Measurements from ENCODE around the gene GOLGA6L1. TPM values are rescaled to one million over a fixed set of nuclear protein-coding genes. Genes with fewer than 3 reads are reported as not detected.
"Not testable (repeated sequence)": the region's sequence is repeated elsewhere in the genome, so short reads cannot be mapped to it uniquely, and the experiment has no call there.

The GOLGA6L1 gene
- not detected for total RNA-seq

GRCh38 chr15:23136722-23137121 is at the start of gene GOLGA6L1:
TSS of gene GOLGA6L1 (minus strand) at chr15:23136822. CDS start at chr15:23136731, 91 bp downstream.
- ATAC-seq; H3K4me3 Mint-ChIP-seq; H3K36me3 Mint-ChIP-seq (ENCODE audit: insufficient read depth); DNase-seq; H3K4me1 Mint-ChIP-seq (ENCODE audit: low read depth); H3K9me3 Mint-ChIP-seq; H3K27me3 Mint-ChIP-seq (ENCODE audit: low read depth): not testable (repeated sequence)

- not testable (repeated sequence) for H3K27me3 Mint-ChIP-seq (ENCODE audit: low read depth); H3K4me1 Mint-ChIP-seq (ENCODE audit: low read depth); DNase-seq; ATAC-seq; H3K36me3 Mint-ChIP-seq (ENCODE audit: insufficient read depth); H3K4me3 Mint-ChIP-seq; H3K9me3 Mint-ChIP-seq
These were observed 44.6 kb upstream of the GOLGA6L1 start for GRCh38 chr15:23181201-23181600.

- not testable (repeated sequence) for ATAC-seq; H3K9me3 Mint-ChIP-seq; H3K4me3 Mint-ChIP-seq; H3K36me3 Mint-ChIP-seq (ENCODE audit: insufficient read depth); H3K27me3 Mint-ChIP-seq (ENCODE audit: low read depth); H3K4me1 Mint-ChIP-seq (ENCODE audit: low read depth); DNase-seq
These were observed 43.9 kb upstream of the GOLGA6L1 start for GRCh38 chr15:23180547-23180927.

GRCh38 chr15:23179768-23180546 is 43.3 kb upstream of the GOLGA6L1 start:
- H3K4me3 Mint-ChIP-seq; H3K9me3 Mint-ChIP-seq; H3K4me1 Mint-ChIP-seq (ENCODE audit: low read depth); H3K27me3 Mint-ChIP-seq (ENCODE audit: low read depth); H3K36me3 Mint-ChIP-seq (ENCODE audit: insufficient read depth); DNase-seq: not testable (repeated sequence)
- peak in 1 of 2 donors; percentile 28 for ATAC-seq

GRCh38 chr15:23176683-23177082 is 40.1 kb upstream of the GOLGA6L1 start:
- not testable (repeated sequence) for H3K9me3 Mint-ChIP-seq; DNase-seq; ATAC-seq; H3K4me3 Mint-ChIP-seq; H3K27me3 Mint-ChIP-seq (ENCODE audit: low read depth); H3K4me1 Mint-ChIP-seq (ENCODE audit: low read depth); H3K36me3 Mint-ChIP-seq (ENCODE audit: insufficient read depth)

GRCh38 chr15:23175606-23176005 is 39.0 kb upstream of the GOLGA6L1 start:
- not testable (repeated sequence) for H3K9me3 Mint-ChIP-seq; H3K4me1 Mint-ChIP-seq (ENCODE audit: low read depth)

GRCh38 chr15:23174609-23175140 is 38.1 kb upstream of the GOLGA6L1 start:
- not testable (repeated sequence) for DNase-seq; H3K36me3 Mint-ChIP-seq (ENCODE audit: insufficient read depth); H3K27me3 Mint-ChIP-seq (ENCODE audit: low read depth); H3K9me3 Mint-ChIP-seq; H3K4me3 Mint-ChIP-seq; ATAC-seq; H3K4me1 Mint-ChIP-seq (ENCODE audit: low read depth)

More at GRCh38 chr15:23175606-23176005, 39.0 kb upstream of the GOLGA6L1 start:
- not testable (repeated sequence) for DNase-seq; H3K27me3 Mint-ChIP-seq (ENCODE audit: low read depth); ATAC-seq; H3K4me3 Mint-ChIP-seq; H3K36me3 Mint-ChIP-seq (ENCODE audit: insufficient read depth)

GRCh38 chr15:23132787-23133186 is 3.8 kb downstream of the GOLGA6L1 start:
- not testable (repeated sequence) for H3K4me1 Mint-ChIP-seq (ENCODE audit: low read depth)

GRCh38 chr15:23118208-23118607 is 18.4 kb downstream of the GOLGA6L1 start:
- H3K36me3 Mint-ChIP-seq (ENCODE audit: insufficient read depth), result no peaks in the 10 kb centered on the region
- peaks cover 17% of the 10 kb centered on the region for H3K27me3 Mint-ChIP-seq (ENCODE audit: low read depth)
- ATAC-seq (no peak), DNase-seq (no peak)
- no peaks in the 10 kb centered on the region for H3K4me1 Mint-ChIP-seq (ENCODE audit: low read depth)
- H3K4me3 Mint-ChIP-seq, result no peak overlapping the region
- H3K9me3 Mint-ChIP-seq, result peaks cover 5% of the 10 kb centered on the region

More at GRCh38 chr15:23132787-23133186, 3.8 kb downstream of the GOLGA6L1 start:
- H3K27me3 Mint-ChIP-seq (ENCODE audit: low read depth); H3K9me3 Mint-ChIP-seq; H3K4me3 Mint-ChIP-seq; DNase-seq; ATAC-seq; H3K36me3 Mint-ChIP-seq (ENCODE audit: insufficient read depth): not testable (repeated sequence)

- Mint-ChIP-seq H3K4me3 (no peak overlapping the region), H3K4me1 (ENCODE audit: low read depth) (no peaks in the 10 kb centered on the region), H3K36me3 (ENCODE audit: insufficient read depth) (no peaks in the 10 kb centered on the region), H3K27me3 (ENCODE audit: low read depth) (no peaks in the 10 kb centered on the region), H3K9me3 (no peaks in the 10 kb centered on the region)
- DNase-seq, result no peak
- ATAC-seq, result no peak
These were observed 40.8 kb downstream of the GOLGA6L1 start for GRCh38 chr15:23095796-23096195.

GRCh38 chr15:23083115-23083514 is 53.5 kb downstream of the GOLGA6L1 start:
- no peak for ATAC-seq
- H3K4me1 Mint-ChIP-seq (ENCODE audit: low read depth), result no peaks in the 10 kb centered on the region
- H3K27me3 Mint-ChIP-seq (ENCODE audit: low read depth), result peaks cover 3% of the 10 kb centered on the region
- DNase-seq, result no peak
- H3K36me3 Mint-ChIP-seq (ENCODE audit: insufficient read depth), result no peaks in the 10 kb centered on the region
- H3K9me3 Mint-ChIP-seq, result no peaks in the 10 kb centered on the region
- H3K4me3 Mint-ChIP-seq, result no peak overlapping the region

GRCh38 chr15:23081996-23082737 is 54.5 kb downstream of the GOLGA6L1 start:
- H3K4me1 Mint-ChIP-seq (ENCODE audit: low read depth); ATAC-seq; H3K36me3 Mint-ChIP-seq (ENCODE audit: insufficient read depth); H3K9me3 Mint-ChIP-seq; DNase-seq; H3K27me3 Mint-ChIP-seq (ENCODE audit: low read depth); H3K4me3 Mint-ChIP-seq: not testable (repeated sequence)

- no peak overlapping the region for H3K4me3 Mint-ChIP-seq
- peaks cover 3% of the 10 kb centered on the region for H3K27me3 Mint-ChIP-seq (ENCODE audit: low read depth)
- no peaks in the 10 kb centered on the region for H3K4me1 Mint-ChIP-seq (ENCODE audit: low read depth)
- ATAC-seq, result no peak
- H3K36me3 Mint-ChIP-seq (ENCODE audit: insufficient read depth), result no peaks in the 10 kb centered on the region
- no peaks in the 10 kb centered on the region for H3K9me3 Mint-ChIP-seq
- no peak for DNase-seq
These were observed 55.4 kb downstream of the GOLGA6L1 start for GRCh38 chr15:23081271-23081670.

- no peaks in the 10 kb centered on the region for H3K36me3 Mint-ChIP-seq (ENCODE audit: insufficient read depth)
- H3K27me3 Mint-ChIP-seq (ENCODE audit: low read depth), result peaks cover 3% of the 10 kb centered on the region
- no peaks in the 10 kb centered on the region for H3K9me3 Mint-ChIP-seq
- ATAC-seq (no peak), DNase-seq (no peak)
- no peaks in the 10 kb centered on the region for H3K4me1 Mint-ChIP-seq (ENCODE audit: low read depth)
- H3K4me3 Mint-ChIP-seq, result no peak overlapping the region
These were observed 56.9 kb downstream of the GOLGA6L1 start for GRCh38 chr15:23079766-23080165.

All from activated T-cell treated with anti-CD3 and anti-CD28 coated beads, Interleukin-2, amount 50 U/mL, for 4 hours (primary cell).